Stimulated activated CD8-positive, alpha-beta memory T cell treated with anti-CD3 and anti-CD28 coated beads, Interleukin-12 subunit alpha, Interleukin-12 subunit beta, amount 100 ng/mL, for 4 hours (primary cell): Measurements from ENCODE around the gene TAL2.

Source experiments
- DNase-seq: peaks from one replicate; pipeline ENCODE4 v3.0.0-alpha.2; 2020; ENCODE audit warnings: low read depth

TAL2 gene

DNA sequence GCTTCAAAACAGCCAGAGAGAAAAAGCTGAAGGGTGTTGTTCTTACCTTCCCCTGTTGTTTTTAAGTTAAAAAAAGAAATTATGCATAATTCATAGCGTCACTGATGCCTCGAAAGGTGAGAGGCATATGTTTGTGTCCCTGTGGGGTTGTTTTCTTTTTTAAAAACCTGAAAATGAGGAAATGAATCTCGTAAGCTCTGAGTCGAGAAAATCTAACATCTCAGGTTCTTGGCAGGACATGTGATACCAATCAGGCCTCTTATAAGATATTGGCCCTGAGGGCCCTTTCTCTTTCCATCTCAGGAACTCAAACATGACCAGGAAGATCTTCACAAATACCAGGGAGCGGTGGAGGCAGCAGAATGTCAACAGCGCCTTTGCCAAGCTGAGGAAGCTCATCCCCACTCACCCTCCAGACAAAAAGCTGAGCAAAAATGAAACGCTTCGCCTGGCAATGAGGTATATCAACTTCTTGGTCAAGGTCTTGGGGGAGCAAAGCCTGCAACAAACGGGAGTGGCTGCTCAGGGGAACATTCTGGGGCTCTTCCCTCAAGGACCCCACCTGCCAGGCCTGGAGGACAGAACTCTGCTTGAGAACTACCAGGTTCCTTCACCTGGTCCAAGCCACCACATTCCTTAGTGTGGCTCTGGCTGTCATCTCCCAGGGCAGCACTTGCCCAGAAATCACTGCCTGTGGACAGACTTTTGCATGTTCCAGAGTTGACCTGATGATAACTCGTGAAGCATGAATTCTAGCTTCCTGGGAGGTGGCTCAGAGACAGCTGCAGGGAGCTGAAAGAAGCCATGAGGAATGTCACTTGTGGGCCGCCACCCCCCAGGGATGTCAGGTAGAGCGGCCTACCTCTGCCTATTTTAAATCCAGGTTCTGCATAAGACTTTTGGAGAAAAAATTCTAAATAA is at the start of gene TAL2:
TAL2 (plus strand) TSS at position 274 of the 921 bp plus-strand sequence; CDS start at position 314, 40 bp downstream.
- no peak for DNase-seq

DNA sequence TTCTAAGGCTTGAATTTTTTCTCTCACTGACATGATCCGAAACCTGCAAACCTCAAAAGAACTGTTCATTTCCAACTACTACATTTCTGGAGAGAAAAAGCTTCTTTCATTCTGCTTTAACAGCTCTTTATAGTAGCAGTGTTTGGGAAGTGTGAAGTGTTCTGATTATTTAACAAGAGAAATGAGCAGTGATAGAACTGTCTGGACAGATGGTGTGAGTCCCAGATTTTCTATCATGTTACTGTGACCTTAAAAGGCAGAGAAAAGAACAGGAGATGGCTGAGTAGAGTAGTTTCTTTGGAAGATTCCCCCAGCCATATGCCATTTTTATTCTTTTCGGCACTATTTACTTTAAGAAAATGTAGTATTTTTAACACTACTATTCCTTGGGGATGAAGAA is 41.3 kb upstream of the TAL2 start:
- DNase-seq: no peak

DNA sequence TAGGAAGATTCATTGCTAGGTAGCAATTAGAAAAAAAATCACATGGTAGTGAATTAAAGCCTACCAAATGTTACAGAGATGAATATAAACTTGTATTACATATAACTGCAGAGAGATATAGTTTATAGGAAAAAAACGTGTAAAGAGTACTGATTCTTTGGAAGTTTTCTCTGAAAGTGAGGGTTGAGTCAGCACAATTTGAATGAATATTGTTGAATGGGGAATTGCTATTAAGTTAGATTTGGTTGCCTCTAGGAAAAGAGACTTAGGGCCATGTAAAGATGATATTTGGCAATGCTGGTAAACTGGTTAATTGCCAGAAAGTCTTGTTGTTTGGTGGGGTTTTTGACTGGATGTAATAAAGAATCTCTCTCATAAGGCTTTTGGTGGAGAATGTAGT is 37.2 kb upstream of the TAL2 start:
- no peak for DNase-seq

DNA sequence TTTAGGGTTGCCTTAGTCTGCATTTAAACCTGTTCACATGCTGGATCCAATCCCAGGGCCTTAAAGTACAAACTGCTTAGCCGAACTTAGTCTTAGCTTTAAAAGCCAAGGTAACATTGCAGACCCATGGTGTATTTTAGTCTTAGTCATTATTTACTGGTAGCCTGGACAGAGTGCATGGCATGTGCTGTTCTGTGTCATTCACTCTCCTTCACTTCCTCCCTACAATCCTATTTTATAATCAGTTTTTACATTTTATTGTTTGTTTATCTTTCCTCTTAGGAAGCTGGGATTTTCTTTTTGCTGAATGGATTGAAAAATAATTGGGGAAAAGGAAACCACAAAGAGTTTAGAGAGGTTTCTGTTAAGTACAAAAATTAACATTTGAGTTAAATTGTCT is 29.4 kb upstream of the TAL2 start:
- no peak for DNase-seq

DNA sequence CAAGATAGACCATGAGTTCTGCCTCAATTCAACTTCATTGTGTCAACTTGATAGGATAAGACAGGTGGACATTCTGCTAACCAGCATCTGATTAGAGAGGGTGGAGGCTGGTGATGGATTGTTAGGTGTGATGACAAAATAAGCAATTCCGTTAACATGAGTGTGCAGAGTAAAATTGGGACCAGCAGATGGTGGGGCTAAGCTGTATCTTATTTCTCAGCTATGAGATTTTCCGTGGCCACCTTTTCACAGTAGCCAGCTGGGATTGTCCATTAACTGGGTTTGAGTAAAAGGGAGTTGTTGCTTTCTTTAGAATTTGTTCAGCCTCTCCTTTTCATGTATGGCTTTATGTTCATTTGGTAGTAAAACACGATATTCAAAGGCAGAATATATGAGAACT is 28.8 kb upstream of the TAL2 start:
- DNase-seq: no peak

DNA sequence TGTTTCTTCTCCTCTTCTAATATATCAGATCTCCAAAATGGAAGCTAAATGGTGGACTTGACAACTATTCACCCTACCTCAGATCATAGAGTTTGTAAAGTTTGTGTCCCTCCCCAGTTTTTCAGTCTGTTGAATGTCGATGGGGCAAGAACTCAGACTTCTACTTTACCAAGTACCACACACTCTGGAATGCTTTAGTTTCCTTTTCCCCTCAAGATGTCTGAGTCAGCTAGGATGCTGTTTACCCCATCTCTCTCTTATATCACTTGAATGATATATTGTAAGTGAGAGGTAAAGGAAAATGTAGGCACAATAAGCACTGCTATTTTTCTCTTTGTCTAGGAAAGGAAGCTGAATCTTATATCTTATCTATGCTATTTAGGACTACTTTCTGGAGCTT is 25.9 kb upstream of the TAL2 start:
- DNase-seq: no peak

DNA sequence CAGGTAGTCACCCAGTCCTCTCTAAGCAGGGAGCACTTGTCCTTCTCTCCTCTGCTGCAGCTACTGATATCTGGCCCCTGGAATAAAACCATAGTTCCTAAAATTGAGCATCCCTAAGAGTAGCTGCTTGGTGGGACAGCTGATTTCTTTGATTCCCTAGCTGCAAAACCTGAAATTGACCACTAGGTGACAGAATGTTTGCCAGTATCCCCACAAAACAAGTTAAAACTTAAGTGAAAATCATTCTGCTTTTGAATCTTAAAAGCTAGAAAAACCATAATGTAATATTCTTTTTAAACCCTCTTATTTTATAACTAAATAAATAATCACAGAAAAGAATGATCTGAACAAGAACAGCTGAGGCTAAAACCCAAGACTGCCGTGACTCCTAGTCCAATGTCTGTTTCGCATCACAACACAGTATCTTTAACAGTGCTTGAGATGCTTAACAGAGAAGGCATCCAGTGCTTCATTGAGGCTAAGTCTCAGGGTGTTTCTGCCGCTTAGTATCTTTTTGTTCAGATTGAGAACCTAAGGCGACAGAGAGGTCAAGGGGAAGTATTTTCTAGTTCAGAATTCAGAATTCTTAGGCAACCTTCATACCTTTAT is 24.4 kb upstream of the TAL2 start:
- no peak for DNase-seq

DNA sequence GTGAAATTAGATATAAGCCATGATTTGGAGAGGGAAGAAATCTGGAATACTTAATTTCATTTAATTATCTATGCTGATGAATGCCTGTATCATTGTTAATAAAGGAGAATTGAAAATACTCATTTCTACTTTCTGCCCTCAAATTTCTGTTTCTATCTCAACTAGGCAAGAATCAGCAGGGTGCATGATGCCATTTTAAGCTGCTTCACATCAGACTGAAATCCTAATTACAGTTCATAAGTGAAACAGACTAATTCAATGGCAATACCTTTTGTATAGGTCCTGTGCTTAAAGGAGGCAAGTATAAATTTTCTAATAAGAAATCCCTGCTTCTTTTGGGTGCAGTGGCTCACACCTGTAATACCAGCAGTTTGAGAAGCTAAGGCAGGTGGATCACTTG is 22.3 kb upstream of the TAL2 start:
- DNase-seq: no peak

DNA sequence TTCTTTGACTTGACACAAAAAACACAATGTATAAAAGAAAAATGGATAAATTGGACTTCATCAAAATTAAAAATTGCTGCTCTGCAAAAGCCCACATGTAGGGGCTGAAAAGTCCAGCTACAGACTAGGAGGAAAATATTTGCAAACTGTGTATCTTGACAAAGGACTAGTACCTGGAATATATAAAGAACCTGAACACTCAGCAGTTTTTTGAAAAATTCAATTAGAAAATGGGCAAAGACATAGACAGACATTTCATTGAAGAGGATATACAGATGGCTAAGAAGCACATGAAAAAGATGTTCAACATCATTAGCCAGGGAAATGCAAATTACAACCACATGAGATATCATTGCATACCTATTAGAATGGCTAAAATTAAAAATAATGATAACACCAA is 18.5 kb upstream of the TAL2 start:
- no peak for DNase-seq

DNA sequence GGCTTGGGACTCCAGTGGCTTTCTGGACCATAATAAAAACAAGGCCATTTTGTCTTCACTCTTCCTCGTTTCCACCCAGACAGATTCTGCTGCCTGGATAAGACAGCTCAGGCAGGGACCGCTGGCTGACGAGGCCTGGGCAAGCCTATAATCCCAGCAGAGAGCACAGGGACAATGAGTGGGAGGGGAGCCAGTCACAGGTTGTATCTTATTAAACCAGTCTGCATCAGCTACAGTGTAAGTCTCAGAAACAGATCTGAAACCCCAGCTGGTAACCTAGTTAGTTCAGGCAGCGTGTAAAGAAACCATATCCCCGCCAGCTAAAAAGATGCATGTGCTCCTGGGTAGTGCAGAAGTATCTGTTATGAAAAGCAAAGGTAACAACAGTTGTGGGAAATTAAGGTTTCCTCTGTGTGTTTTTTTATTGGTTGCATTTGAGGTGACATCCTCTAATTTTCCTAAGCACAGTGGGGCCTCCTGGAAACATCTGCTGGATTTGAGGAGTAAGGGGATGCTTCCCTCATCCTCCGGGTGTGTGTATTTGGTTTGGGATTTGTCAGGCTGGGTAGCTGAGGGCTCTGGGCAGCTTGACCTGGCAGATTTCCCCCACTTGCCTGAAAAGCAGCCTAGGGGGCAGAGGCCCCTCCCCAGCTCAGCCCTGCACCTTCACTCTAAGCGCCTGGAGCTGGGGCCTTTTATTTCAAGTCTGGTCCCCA is 15.2 kb upstream of the TAL2 start:
- no peak for DNase-seq

DNA sequence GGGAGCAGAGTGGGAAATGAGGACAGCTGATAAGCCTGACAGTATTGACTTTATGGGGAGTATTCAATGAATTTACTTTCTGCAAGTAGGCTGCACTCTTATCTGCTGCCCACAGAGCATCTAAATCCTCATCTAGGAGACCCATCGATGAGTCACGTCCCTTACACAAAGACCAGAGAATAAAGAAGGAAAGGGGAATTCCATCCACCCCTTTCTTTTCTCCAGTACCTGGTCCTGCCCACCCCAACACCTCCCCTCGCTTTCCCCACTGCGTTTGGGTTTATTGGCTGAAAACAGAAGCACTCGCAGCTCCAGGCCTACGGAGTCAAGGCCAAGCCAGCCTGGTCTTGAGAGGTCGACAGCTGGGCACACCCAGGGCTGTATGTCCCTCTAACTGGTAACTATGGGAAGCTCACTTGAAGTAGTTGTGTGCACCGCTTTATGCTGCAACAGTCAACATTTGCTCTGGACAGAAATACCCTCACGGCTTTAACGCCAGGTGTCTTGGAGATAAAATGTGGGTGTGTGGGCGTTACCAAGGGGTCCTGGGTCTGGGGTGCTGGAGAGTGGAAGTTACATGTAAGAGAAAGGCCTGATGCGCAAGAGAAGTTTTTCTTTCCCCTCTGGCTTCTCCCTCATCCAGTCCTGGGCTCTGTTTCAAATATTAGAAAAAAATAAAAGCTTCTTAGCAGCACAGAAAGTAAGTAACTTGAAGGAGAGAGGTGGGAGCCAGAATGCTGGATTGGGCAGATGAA is 14.5 kb upstream of the TAL2 start:
- no peak for DNase-seq

DNA sequence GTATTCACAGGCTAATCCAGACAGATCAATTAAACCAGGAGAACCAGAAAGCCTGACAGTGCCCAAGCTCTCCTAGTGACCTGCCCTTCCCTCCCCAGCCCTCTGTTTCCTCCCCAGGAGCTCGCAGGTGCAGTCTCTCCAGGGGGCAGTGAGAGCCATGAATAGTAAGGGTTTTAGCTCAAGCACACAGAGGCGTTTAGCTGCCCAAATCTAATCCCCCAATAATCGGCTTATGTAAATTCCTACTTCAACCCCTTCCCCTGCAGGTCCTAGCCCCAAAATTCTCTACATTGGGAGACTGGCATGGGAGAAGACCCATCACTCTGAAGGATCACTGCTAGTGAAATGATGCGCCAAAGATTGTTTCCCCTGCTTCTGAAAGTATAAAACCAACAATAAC is 10.5 kb upstream of the TAL2 start:
- no peak for DNase-seq

DNA sequence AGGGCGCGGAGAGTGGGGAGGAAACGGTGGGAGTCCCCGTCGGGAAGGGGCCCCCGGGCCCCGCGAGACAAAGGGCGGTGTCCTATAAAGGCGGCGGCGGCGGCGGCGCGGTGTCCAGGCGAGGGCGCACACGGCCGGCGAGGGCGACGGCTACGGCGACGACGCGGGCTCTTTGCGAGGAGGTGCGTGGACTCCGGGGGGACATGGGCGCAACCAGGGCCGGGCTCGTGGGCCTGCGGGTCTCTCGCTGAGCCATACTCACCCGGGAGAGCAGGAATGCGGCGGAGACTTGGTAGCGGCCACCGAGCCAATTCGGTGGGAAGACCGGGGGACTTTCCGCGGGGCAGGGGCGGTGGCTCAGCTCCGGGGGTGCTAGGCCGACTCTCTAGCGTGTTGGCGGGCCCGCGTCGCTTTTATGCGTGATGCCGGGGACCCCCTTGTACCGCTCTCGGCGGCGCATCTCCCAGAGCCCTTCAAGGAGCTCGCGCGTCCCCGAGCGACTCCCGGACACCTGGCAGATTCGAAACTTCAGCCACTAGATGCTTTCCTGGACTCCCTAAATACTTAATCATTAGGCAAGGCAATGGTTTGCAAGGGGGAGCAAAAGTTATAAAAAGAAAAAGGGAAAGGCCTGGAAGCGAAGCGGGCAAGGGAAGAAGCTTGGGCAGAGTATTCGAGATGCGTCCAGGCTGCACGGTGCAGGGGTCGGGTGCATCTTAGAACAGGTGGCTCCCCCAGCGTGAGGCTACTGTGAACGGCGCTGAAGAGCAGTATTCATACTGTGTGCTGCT is 5.9 kb upstream of the TAL2 start:
- DNase-seq: no peak

DNA sequence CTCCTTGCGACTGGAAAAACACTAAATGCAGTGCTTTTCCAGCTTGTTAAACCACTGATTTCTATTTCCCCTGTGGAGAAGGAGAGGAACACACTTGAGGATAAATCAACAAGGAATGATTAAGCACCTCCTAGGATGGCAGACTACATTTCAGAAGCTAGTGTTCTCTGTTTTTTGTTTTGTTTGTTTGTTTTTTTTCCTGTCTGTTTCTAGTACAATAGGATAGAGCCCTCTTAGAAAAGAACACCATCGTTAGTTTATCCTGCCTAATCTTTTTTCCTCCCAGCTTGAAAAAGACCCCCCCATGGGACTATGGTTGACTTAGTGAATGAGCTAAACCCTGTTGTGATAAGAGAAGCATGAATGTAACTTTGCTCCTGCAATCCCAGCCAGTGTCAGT is 3.9 kb upstream of the TAL2 start:
- no peak for DNase-seq

DNA sequence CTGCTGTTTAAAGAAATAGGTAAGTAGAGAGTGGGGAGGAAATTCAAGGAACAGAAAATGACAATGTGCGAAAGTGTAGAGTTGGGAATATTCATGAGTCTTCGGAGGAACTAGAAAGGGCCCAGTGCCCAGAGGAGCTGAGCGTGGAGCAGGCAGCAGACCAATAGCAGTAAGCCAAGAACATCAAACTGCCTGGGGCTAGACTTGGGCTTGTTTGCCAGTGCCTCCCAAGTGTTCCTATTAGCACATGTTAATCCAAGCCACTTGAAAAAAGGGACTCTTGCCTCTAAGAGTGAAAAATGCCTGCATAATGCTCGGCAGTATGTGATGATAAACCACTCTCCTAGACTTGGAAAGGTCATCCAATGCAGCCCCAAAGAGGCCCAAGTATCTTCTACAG is 1.2 kb upstream of the TAL2 start:
- DNase-seq: no peak

DNA sequence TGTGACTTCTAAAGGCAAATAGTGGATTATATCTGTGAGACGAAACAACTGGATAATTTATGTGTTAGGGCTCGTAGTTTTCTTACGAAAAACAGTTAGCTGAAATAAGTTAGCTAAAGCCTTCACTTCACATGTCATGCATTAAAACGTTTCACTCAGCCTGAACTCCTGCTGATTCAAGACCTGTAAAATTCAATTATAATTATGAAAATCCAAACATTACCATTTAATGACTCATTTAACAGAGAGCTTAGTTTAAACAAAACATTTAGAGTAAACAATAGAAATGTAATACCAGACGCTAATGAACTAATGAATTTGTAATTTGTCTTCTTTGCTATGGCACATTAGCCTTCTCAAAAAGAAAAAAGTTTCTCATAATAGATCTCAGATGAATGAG is 1.7 kb downstream of the TAL2 start:
- DNase-seq: no peak

DNA sequence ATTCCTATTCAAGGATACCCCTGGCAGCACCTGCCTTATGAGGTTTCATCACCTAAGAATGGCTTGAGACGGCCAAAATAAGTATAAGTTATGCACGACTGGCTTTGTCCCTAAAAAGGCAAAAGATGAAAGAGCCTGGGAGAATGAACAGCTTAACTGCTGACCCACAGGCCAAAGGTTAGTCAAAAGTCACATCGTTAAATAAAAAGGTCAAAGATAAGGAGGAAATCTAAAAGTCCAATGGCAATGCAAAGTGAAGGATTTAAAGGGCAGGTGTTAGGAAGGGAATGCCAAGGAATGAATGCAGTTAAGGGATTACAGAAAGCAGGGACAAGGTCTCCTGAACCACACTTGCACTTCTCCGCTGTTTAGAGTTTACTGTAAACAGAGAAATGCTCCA is 5.6 kb downstream of the TAL2 start:
- no peak for DNase-seq

DNA sequence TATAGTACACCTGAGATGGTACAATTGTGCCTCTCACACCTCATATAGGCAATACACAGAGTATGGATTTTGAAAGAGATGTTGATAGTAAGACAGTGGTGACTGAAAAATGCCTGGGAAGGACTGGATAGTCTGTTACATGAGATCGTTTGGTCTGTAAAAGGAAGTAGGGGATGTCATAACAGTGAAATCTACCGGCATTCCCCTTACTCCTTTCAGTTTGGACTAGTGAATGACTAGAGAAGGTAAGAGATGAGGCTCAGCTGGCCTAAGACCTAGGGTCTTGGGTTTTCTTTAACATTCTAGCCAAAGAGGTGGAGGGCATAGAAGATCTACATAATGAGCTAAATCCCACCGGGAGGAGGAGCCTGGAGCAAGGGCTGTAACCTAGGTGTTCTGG is 8.1 kb downstream of the TAL2 start:
- no peak for DNase-seq

DNA sequence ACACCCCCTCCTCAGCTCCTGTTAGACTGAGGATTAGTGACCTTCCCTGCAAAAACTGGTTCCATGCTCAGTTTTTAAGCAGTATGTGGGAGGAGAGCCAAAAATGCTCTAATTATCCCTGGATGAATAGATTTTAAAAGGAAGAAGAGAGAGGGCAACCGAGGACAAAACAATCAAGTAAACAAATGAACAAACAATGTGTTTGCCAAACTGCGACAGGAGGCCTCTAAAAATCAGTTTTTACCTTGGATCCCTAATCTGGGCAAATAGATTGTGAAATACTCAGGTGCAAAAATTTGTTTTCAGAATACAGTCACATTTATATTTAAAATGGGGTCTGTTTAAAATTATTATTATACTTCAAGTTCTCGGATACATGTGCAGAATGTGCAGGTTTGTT is 8.5 kb downstream of the TAL2 start:
- no peak for DNase-seq

DNA sequence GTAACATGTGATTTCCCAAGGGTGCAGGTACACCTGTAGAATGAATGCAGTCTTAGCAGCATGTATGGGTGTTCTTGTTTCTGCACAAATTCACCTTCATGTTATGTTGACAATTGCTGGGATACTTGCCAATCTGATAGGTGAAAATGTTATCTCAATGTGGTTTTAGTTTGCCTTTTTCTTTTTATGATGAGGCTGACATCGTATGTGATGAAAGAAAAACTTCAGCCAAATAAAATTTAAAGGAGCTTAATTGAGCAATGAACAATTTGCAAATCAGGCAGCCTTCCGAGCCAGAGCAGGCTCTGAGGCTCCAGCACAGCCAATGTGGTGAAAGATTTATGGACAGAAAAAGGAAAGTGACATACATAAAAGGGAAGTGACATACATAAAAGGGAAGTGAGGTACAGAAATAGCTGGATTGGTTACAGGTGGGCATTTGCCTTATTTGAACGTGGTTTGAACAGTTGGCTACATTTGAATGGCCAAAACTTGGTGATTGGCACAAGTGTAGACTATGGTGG is 10.5 kb downstream of the TAL2 start:
- no peak for DNase-seq

DNA sequence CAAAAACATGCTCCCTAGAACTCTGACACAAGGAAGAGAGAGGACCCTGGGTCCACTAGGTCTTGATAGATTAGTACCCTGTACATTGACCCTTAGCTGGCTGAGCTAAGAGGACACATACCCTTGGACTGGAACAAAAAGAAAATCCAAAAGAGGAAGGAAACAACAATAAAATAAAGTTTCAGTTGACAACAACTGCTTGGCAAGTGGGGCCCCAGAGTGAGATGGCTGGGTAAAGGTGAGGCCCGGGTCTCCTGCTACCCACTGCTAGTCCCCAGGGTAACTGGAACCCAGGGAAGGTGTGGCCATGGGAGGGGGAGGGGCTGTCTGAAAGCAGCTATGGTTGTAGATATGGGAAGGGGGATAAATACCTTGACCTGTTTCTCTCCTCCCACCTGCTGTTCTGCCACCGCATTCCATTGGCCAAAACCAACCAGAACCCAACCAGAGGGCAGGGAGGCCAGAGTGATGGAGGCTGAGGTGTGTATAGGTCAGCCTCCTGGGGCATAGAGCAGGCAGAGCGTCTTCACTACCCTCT is 11.7 kb downstream of the TAL2 start:
- no peak for DNase-seq
